GM21367 (cell line): ENCODE results near the gene NOS3.

Experiments
- ATAC-seq: cut with Tn5 transposase; IDR thresholded peaks from one replicate; pipeline ENCODE4 v1.9.1; 2021; ENCODE audit not compliant: unreplicated experiment

The NOS3 gene

GRCh38 chr7:150963707-150964559, 26.9 kb upstream of the NOS3 start:
- ATAC-seq: no peak

- no peak for ATAC-seq
Observed at GRCh38 chr7:150964593-150965111, 26.2 kb upstream of the NOS3 start.

DNA sequence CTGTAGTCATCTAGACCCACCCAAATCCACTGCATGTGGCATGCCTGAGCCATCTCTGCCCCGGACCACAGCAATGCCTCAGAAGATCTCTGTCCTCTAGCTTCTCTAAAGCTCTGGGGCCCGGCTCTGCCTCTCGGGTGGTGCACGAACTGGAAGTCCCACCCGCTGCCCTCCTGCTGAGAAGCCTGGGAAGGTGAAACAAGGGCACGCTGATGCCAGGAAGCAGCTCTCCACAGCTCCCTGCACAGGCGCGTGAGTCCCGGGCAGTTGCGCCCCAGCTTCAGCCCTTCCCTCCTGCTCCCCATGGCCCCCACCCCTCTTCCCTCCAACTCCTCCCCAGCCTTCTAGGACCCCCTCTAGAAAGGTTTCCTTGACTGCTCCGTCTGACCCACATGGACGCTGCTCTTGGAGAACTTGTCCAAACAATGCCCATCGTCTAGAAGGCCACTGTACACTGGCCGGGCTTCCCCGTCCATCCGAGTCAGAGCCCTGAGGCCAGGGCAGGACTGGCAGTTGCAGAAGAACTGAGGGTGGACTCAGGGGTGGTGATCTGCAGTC, 25.5 kb upstream of the NOS3 start:
- ATAC-seq: no peak

GRCh38 chr7:150966002-150966401, 24.8 kb upstream of the NOS3 start:
- no peak for ATAC-seq

- no peak for ATAC-seq
Observed at GRCh38 chr7:150967349-150967748, 23.5 kb upstream of the NOS3 start.

GRCh38 chr7:150968056-150968733, 22.6 kb upstream of the NOS3 start:
- ATAC-seq: no peak

- ATAC-seq: no peak
Observed at GRCh38 chr7:150968734-150969372, 22.0 kb upstream of the NOS3 start.

DNA sequence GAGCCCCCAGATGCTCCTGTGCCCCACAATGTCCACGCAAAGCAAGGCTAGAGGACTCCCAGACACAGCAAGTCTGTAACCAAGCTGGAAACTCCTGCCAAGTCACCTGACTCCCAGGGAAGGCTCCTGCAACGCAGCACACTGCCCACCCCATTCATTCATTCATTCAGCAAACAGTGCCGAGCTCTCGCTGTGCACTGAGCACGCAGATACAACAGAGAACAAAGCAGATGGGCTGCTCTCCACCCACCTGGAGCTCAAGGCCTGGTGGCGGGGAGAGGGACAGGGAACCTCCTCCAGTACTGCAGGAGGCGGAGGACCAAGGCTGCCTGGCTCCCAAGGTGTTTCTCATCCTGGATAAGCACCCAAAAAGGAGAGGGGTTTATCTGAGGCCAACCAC, 21.3 kb upstream of the NOS3 start:
- ATAC-seq: no peak

- no peak for ATAC-seq
Observed at GRCh38 chr7:150970424-150970823, 20.4 kb upstream of the NOS3 start.

DNA sequence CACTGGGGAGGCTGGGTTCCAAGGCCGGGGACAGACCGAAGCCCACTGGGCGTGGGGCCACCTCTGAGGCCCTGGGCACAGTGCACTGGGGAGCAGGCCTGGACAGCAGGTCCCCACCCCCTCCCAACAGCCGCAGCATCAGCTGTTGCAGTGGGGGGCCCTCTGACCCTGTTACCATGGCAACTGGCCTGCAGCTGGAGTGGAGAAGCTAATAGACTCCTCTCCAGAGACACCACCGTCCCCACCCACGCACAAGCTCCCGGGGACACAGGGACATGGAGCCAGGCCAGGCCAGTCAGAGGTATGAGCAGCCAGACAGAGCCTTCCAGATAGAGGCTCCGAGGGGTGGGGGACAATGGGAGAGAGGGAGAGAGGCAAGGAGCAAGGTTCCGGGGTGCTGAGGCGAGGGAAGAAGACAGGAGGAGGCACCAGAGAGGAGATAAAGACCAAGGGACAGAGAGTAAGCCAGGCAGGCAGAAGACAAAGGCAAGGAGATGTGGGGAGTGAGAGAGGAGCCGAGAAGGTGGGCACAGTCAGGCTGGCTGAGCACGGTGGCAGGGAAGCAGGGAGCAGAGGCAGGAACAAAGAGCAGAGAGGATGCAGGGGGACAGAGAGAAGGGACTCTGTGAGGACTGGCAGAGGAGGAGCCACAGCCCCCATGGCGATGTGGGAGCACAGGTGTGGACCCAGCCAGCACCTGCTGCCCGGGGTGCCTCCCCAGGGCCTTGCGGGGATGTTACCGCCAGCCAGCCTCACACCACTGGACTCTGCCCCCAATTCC, 19.4 kb upstream of the NOS3 start:
- no peak for ATAC-seq

DNA sequence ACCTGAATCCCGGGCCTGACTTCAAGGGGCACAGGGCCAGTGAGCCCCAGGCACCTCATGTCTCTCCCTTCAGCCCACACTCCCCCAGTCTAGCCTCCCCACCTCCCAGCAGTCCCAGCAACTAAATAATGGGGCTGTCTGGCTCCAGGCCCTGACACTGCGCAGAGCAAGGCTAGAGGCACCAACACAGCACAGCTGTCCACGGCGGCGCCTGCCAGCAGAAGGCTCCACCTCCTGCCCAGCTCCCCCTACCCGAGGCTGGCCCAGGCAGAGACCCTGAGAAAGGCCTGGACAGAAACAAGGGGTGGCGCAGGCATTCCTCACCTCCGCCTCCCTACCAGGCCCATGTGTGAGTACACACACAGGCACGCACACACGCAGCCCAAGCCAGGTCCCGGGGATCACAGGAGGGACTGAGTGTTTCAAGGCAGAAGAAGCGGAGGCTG, 18.8 kb upstream of the NOS3 start:
- no peak for ATAC-seq

DNA sequence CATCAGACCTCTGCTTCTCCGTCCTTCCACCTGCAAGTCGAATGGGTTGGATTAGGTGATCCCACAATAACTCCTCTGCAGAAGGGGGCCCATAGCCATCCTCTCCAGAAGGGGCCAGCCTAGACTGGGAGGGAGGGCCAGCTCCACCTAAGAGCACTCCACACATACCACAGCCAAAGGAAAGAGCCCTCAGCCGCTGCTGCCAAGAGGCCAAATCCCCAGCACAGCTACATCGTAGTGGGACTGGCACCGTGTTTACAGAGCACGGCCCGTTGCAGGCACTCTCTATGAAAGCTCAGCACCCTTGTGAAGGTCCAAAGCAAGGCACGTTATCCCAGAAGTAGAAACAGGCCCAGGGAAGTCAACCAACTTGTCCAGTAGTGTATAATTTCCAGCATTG, 18.1 kb upstream of the NOS3 start:
- no peak for ATAC-seq

DNA sequence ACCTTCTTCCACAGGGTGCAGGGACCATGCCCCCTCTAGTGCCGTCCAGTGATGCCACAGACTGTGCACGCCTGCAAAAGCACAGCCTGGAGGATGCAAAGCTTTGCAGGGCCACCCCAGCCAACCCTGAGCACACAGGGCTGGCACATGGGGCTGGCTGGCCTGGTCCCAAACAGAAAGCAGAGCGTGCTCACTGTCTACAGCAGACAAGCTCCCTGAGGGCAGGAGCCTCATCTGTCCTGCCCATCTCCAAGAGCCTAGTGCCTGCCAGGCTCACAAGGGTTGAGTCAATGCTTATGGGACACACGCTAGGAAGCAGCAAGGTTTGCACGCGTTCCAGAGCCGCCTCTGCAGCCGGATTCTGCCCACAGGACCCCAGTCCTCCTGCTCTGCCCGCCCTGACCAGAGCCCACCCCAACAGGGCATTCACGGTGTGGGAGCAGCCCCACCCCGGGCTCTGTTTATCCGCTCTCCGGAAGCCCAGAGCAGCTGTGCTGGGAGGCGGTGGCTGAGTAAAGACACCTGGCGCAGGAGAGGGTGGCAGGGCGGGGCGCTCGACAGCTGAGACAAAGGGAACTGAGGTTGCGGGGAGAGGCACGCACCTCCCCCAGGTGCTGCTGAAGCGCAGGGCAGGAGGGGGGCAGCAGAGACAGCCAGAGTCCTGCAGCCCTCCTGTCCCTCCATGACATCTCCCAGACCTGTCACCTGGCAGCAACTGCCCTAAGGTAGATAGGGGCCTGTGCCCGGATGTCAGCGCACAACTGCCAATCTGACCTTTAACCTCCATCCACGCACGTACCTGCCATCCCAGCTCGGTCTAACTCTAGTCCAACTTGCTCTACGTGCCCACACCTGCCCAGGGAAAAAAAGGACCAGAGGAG, 17.0 kb upstream of the NOS3 start:
- peak; percentile 3 for ATAC-seq

GRCh38 chr7:150974468-150975391, 16.1 kb upstream of the NOS3 start:
- peak; percentile 57 for ATAC-seq

DNA sequence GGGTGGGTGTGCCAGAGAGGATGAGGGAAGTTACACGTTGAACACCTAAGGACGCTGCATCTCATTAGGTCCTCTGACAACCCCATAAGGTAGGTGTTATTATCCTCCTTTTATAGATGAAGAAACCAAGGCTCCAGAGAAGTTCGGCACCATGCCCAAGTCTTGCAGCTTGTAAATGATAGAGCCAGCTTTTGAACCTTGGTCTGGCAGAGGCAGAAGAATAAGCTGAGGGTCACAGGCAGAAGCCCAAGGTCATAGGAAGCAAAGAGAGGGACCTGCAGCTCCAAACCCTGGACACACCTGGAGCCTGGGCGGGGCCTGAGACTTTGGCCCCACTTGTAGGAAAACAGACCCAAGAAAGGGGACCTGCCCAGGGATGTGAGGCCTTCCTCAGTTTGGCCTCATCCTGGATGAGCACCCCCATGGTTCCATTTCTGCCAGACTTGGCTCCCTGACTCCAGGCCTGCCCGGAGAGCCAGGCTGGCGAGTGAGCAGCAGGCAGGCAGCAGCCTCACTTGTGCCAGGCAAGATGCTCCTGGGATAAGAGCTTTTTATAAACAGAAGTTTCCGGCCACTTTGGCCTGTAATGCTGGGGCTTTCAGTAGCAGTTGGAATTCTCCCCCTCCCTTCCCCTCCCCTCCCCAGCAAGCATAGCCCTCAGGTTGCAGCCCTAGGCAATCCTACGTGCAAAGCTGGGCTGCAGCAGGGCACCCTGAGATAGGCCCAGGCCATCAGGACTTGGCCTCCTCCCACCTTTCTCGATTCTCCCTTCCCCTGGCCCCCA, 15.1 kb upstream of the NOS3 start:
- no peak for ATAC-seq

DNA sequence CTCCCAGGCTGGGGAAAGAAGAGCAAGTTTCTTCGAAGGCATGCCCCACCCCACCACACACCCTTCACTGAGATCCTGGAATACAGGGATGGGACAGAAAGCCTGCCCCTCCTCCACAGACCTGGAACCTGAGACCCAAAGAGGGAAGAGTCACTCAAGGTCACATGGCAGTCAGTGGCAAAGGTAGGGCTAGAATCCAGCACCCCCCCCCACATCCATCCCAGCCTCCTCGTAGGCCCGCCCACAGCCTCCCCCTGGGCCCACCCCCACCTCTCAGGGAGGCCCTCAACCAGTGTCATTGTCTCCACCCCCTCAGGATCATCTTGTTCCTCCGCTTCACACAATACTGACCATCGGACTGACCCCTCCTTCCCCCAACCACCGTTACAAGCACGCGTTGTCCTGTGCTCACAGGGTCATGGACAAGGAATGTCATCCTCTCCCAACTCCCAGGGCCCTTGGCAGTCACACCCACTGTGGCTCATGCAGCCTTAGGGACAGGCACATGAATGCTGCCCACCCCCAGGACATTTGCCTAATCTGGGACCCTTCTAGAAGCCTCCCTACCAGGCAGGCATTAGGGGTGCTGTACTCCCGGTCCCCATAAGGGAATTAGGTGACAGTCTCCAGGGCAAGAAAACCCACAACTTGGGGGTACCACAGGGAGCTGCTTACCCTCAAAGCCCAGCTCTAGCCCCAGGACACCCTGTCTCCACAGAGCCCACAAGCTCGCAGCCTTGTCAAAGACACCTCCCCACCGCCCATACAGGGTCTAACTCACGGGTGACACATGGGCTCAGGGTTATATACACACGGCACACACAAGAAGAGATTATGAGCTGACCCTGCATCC, 14.1 kb upstream of the NOS3 start:
- ATAC-seq: no peak
